Glutamatergic neuron (in vitro differentiated cells): ENCODE measurements around the gene SYNRG. TPM values are rescaled to one million over a fixed set of nuclear protein-coding genes. Genes with fewer than 3 reads are reported as not detected.

Experiments used
- DNase-seq: peaks from one replicate; pipeline ENCODE4 v3.0.0; 2022
- H3K27ac Mint-ChIP-seq: one replicate; pipeline ENCODE4 v1.8.0; 2020; ENCODE audit warnings: mild to moderate bottlenecking, mixed read lengths, inconsistent platforms; ENCODE audit not compliant: unreplicated experiment
- H3K27me3 Mint-ChIP-seq: one replicate; pipeline ENCODE4 v1.8.0; 2020; ENCODE audit warnings: mild to moderate bottlenecking, moderate library complexity, mixed read lengths, inconsistent platforms; ENCODE audit not compliant: unreplicated experiment
- H3K36me3 Mint-ChIP-seq: one replicate; pipeline ENCODE4 v1.8.0; 2020; ENCODE audit warnings: mild to moderate bottlenecking, mixed read lengths, inconsistent platforms; ENCODE audit not compliant: unreplicated experiment
- H3K4me1 Mint-ChIP-seq: one replicate; pipeline ENCODE4 v1.8.0; 2020; ENCODE audit warnings: mild to moderate bottlenecking, low read depth, mixed read lengths, inconsistent platforms; ENCODE audit not compliant: unreplicated experiment
- H3K4me3 Mint-ChIP-seq: one replicate; pipeline ENCODE4 v1.8.0; 2020; ENCODE audit warnings: mild to moderate bottlenecking, mixed read lengths, inconsistent platforms; ENCODE audit not compliant: unreplicated experiment
- H3K9me3 Mint-ChIP-seq: one replicate; pipeline ENCODE4 v1.8.0; 2020; ENCODE audit warnings: mild to moderate bottlenecking, moderate library complexity, mixed read lengths, inconsistent platforms; ENCODE audit not compliant: unreplicated experiment
- CTCF ChIP-seq: fragments of 200-600 bp; sonication (generic); IDR thresholded peaks from one replicate; pipeline ENCODE4 v1.5.0; 2021; ENCODE audit not compliant: partially characterized antibody, unreplicated experiment
- total RNA-seq: library from RNA; stranded (reverse); fragmentation: NEBNext Ultra II Directional; extraction: Animal tissue kit (Norgen Biotek cat#: 25700); gene quantifications from one replicate; pipeline ENCODE4 v1.2.1, GENCODE V29; 2021; ENCODE audit not compliant: unreplicated experiment

SYNRG gene
- total RNA-seq, 1 donor from 2014 or later, result 65.8 TPM

- Mint-ChIP-seq H3K4me1 (peaks cover 25% of the 10 kb centered on the region), H3K27ac (no peak overlapping the region), H3K36me3 (peaks cover 4% of the 10 kb centered on the region), H3K9me3 (peaks cover 9% of the 10 kb centered on the region), H3K4me3 (peak overlapping the region; percentile 93), H3K27me3 (peaks cover 20% of the 10 kb centered on the region)
- no peak for DNase-seq
- TF ChIP-seq CTCF, result no peak
Observed at GRCh38 chr17:37488009-37488604, 121.1 kb downstream of the SYNRG start.

GRCh38 chr17:37485938-37486570, 123.2 kb downstream of the SYNRG start:
- peaks cover 8% of the 10 kb centered on the region for H3K9me3 Mint-ChIP-seq
- DNase-seq, result no peak
- TF ChIP-seq CTCF, result no peak
- H3K27me3 Mint-ChIP-seq, result peaks cover 18% of the 10 kb centered on the region
- no peak overlapping the region for H3K27ac Mint-ChIP-seq
- no peak overlapping the region for H3K4me3 Mint-ChIP-seq
- peaks cover 4% of the 10 kb centered on the region for H3K36me3 Mint-ChIP-seq
- peaks cover 34% of the 10 kb centered on the region for H3K4me1 Mint-ChIP-seq

- Mint-ChIP-seq H3K27ac (peak overlapping the region; percentile 94), H3K4me3 (peak overlapping the region; percentile 40), H3K36me3 (peaks cover 4% of the 10 kb centered on the region), H3K4me1 (peaks cover 35% of the 10 kb centered on the region), H3K9me3 (peaks cover 4% of the 10 kb centered on the region), H3K27me3 (peaks cover 14% of the 10 kb centered on the region)
- TF ChIP-seq CTCF, result no peak
- DNase-seq, result no peak
Observed at GRCh38 chr17:37483311-37484039, 125.7 kb downstream of the SYNRG start.

- H3K4me1 Mint-ChIP-seq, result peaks cover 41% of the 10 kb centered on the region
- peaks cover 9% of the 10 kb centered on the region for H3K27me3 Mint-ChIP-seq
- DNase-seq, result no peak
- no peak overlapping the region for H3K4me3 Mint-ChIP-seq
- peaks cover 4% of the 10 kb centered on the region for H3K36me3 Mint-ChIP-seq
- no peak overlapping the region for H3K27ac Mint-ChIP-seq
- no peak for TF ChIP-seq CTCF
- H3K9me3 Mint-ChIP-seq, result peaks cover 6% of the 10 kb centered on the region
Observed at GRCh38 chr17:37481001-37481665, 128.1 kb downstream of the SYNRG start.
